T47D (cell line): ENCODE results near the gene MN1.

Experiments used
- DNase-seq, 2 experiments: peaks; one replicate each; pipeline versions ENCODE4 v3.0.0 to v3.0.0-alpha.2; 2011 to 2012; ENCODE audit warnings: low read depth in 1 of 2, low spot score in 1 of 2
- JUND ChIP-seq: IDR thresholded peaks from 2 replicates; pipeline ENCODE4 v1.6.1; 2012; ENCODE audit warnings: low read depth
- in situ Hi-C: cut with HindIII; loops from 2 replicates; pipeline ENCODE4 v1.10.0; 2016; ENCODE audit warnings: low sequenced_read_pairs, low pct_unique_long_range_greater_than_20kb

The MN1 gene

GRCh38 chr22:27711012-27711411 lies 90.5 kb downstream of the MN1 start:
- no peak for TF ChIP-seq JUND
- in situ Hi-C loops = no loop called here
- no peak for DNase-seq

- DNase-seq = no peak
- in situ Hi-C loops = no loop called here
These were observed 91.5 kb downstream of the MN1 start for GRCh38 chr22:27709919-27710675.

GRCh38 chr22:27706489-27706888 lies 95.1 kb downstream of the MN1 start:
- TF ChIP-seq JUND = no peak
- in situ Hi-C loops = no loop called here
- no peak for DNase-seq

More at GRCh38 chr22:27709919-27710675, 91.5 kb downstream of the MN1 start:
- no peak for TF ChIP-seq JUND

GRCh38 chr22:27705408-27706080 lies 96.0 kb downstream of the MN1 start:
- DNase-seq = peak in 1 of 2 experiments; percentile 48
- in situ Hi-C loops = no loop called here
- TF ChIP-seq JUND = no peak

- TF ChIP-seq JUND = no peak
- in situ Hi-C loops = no loop called here
- no peak for DNase-seq
These were observed 97.0 kb downstream of the MN1 start for GRCh38 chr22:27704581-27704980.

- in situ Hi-C loops = no loop called here
- no peak for TF ChIP-seq JUND
- no peak for DNase-seq
These were observed 102.1 kb downstream of the MN1 start for GRCh38 chr22:27699383-27700019.

GRCh38 chr22:27698813-27699212 lies 102.7 kb downstream of the MN1 start:
- TF ChIP-seq JUND = no peak
- in situ Hi-C loops = no loop called here
- DNase-seq = no peak
